ENCODE results near the gene SYNJ1.

Gene SYNJ1

DNA sequence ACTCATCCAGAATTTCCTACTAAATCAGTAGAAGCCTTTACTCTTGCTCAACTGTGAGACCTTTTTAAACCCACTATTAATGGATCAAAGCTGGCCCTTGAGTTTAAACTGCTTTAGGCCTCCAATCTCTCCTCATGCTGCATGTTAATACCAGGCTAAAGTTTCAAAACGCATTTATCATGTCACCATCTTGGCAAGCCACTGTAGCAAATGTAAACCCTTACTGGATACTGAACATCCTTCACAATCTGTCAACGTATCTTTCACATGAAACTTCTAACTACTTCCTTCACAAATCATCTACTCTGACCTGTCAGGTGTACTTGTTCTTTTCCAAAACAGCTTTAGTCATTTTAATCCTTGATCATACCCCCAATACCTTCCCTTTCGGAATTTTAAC is 40.7 kb upstream of the SYNJ1 start:
- TF ChIP-seq, protein P1, sequence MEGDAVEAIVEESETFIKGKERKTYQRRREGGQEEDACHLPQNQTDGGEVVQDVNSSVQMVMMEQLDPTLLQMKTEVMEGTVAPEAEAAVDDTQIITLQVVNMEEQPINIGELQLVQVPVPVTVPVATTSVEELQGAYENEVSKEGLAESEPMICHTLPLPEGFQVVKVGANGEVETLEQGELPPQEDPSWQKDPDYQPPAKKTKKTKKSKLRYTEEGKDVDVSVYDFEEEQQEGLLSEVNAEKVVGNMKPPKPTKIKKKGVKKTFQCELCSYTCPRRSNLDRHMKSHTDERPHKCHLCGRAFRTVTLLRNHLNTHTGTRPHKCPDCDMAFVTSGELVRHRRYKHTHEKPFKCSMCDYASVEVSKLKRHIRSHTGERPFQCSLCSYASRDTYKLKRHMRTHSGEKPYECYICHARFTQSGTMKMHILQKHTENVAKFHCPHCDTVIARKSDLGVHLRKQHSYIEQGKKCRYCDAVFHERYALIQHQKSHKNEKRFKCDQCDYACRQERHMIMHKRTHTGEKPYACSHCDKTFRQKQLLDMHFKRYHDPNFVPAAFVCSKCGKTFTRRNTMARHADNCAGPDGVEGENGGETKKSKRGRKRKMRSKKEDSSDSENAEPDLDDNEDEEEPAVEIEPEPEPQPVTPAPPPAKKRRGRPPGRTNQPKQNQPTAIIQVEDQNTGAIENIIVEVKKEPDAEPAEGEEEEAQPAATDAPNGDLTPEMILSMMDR (IDR thresholded peaks at IDR 0.05; ENCODE audit: insufficient read depth, missing control alignments): no peak
- FAIRE-seq: peak; percentile 38

DNA sequence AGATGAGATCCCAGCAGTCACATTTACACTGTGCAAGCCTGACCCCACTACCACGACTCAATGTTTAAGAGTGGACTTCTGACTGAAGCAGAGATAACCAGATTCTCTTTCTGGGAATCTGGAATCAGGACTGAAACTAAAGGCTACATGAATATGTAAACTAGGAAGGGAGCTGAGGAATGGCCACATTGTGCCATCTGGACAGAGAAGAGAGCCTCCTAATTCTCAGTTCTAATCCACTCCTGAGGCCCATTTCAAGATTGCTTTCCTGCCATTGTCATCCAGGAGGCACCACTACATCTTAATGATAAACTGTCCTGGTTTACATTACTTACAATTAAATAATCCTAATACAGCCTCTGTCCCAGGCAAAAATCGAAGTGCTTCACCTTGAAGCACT is 37.2 kb upstream of the SYNJ1 start:
- peak; percentile 98 for FAIRE-seq
- TF ChIP-seq, protein P1 (IDR thresholded peaks at IDR 0.05; ENCODE audit: insufficient read depth, missing control alignments): no peak
- no peak for DNase-seq (ENCODE audit: insufficient read length, low spot score)

More for the DNA sequence above, 40.7 kb upstream of the SYNJ1 start:
- no peak for DNase-seq (ENCODE audit: insufficient read length, low spot score)

DNA sequence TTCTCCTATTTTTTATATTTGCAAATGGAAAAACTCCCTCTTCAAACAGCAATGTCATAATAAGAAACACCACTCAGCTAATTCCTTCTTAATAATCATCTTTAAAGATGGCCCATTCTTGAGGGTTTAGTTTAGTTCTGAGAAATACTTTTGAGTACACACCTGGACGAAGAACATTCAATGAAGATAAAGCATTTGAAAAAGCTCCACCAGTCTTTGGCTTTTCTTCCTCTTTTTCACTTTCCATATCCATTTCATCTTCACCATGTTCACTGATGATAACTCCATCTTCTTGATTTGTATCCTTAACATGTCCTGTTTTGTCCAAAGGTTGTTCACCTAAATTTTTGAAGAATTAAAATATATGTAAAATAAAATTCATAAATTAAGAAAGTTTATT is 36.4 kb upstream of the SYNJ1 start:
- peak; percentile 16 for FAIRE-seq
- TF ChIP-seq, protein P1 (IDR thresholded peaks at IDR 0.05; ENCODE audit: insufficient read depth, missing control alignments): no peak

DNA sequence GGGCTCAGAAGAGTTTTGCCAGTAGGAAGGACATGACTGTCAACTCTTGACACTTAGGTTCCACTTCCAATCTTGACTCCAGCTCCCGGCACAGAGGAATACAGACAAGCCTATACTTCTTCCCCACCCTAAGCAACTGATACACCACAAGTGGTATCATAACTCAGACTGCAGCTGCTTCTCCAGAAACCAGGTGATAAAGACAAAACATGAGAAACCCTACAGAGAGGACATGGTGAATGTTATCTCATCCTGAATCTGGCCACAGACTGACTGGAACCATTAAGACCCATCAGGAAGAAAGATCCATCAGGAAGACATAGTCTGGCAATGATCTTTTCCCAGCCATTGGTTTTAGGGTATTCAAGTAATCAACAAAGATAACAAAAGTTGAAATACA is 30.0 kb upstream of the SYNJ1 start:
- no peak for DNase-seq (ENCODE audit: insufficient read length, low spot score)
- TF ChIP-seq, protein P1 (IDR thresholded peaks at IDR 0.05; ENCODE audit: insufficient read depth, missing control alignments): no peak
- FAIRE-seq: no peak

More for the DNA sequence above, 36.4 kb upstream of the SYNJ1 start:
- DNase-seq (ENCODE audit: insufficient read length, low spot score): no peak

DNA sequence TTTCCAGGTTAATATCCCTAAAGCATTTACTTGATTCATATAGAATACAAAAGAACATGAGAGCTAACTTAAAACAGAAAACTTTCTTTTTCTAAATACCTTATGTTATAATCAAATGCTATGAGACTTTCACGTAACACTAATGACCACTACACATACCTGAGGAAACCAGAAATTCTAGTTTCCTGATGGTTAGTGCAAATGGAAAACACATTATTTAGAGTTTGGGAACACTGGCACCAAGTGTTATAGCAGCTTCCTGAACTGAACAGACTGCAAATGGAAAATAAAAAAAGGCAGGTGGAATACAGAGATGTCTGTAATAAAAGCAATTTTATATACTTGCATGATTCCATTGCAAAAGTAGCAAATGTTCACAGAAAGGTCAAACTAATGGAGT is 28.3 kb upstream of the SYNJ1 start:
- FAIRE-seq: no peak
- no peak for DNase-seq (ENCODE audit: insufficient read length, low spot score)
- TF ChIP-seq, protein P1 (IDR thresholded peaks at IDR 0.05; ENCODE audit: insufficient read depth, missing control alignments): no peak

DNA sequence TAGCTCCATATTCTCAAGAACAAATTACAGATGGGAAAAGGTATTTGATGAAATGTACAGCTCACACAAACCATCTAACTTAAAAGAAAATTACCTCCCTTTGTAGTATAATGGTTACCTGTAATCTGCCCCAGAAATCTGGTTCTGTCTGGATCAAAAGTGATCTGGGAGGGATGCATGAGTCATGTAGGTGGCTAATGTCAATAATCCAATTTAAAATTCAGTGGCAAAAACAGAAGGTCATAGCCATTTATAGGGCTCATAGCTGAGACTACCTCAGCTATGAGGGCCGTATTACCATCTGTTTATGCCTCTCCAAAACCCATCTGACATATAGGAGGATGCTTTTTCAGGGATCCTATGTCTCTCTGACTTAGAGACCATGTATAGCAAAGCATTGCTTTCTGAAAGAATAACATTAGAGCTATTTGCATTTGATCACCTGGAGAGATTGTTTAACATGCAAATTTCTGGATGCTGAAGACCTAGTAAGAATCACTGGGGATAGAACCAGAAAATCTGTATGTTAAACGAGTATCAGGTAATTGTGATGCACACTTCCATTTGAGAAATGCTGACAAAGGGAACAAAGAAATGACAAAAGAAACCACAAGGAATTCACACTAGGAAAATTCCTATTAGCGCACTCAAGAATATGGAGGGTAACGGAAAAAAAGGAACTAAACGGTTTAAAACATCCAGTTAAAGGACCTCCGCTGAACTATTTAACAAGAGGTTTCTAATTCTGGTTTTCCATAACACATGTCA is 26.2 kb upstream of the SYNJ1 start:
- DNase-seq (ENCODE audit: insufficient read length, low spot score): no peak
- TF ChIP-seq, protein P1 (IDR thresholded peaks at IDR 0.05; ENCODE audit: insufficient read depth, missing control alignments): no peak

DNA sequence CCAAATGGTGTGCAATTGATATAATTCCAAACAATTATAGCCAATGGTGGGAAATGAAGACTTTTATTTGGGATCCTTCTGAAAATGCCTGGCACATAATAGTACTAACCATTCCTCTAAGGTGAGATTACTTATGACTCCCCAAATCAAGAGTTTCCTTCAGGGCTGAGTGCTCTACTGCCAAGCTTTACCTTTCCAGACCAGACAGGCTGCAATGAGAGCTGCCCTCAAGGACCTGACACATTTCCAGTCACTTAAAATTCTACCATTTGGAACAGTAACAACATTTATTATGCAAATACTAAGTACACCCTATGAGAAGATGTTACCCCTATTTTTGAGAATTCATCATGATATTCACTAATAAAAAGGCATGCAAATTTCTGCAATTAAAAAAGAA is 22.6 kb upstream of the SYNJ1 start:
- DNase-seq (ENCODE audit: insufficient read length, low spot score) (no peak), FAIRE-seq (no peak)
- TF ChIP-seq, protein P1 (IDR thresholded peaks at IDR 0.05; ENCODE audit: insufficient read depth, missing control alignments): no peak

More for the DNA sequence above, 26.2 kb upstream of the SYNJ1 start:
- no peak for FAIRE-seq
